HCT116 (cell line): Measurements from ENCODE around the gene STH. TPM values are rescaled to one million over a fixed set of nuclear protein-coding genes. Genes with fewer than 3 reads are reported as not detected.

ENCODE experiments used
- ATAC-seq: fragments of 200-7000 bp; cut with Tn5 transposase; 2 replicates; pipeline ENCODE4 v1.9.1; 2020; ENCODE audit warnings: mild to moderate bottlenecking, moderate library complexity
- BruUV-seq: library from RNA; stranded (reverse); fragments of 400-500 nt; replicated peaks from 2 replicates; lab custom pipeline; 2021; lab: Mats Ljungman, UMichigan
- CTCF ChIA-PET: fragments of 300-600 bp; sonication (Branson Sonifier 250); formaldehyde crosslinking; loops from one replicate; lab custom pipeline; 2021; ENCODE audit warnings: antibody characterized with exemption; lab: Charles Lee
- POLR2A ChIA-PET: fragments of 300-600, 350-600 bp; sonication (Branson Sonifier 250); formaldehyde crosslinking; loops from one replicate; lab custom pipeline; 2021; ENCODE audit warnings: antibody characterized with exemption; lab: Charles Lee
- RAD21 ChIA-PET, 2 experiments: fragments of 300-600 bp; sonication (Branson Sonifier 250); formaldehyde crosslinking; loops; one replicate each; lab custom pipeline; 2023; ENCODE audit warnings: low total read pairs in 2 of 2; ENCODE audit not compliant: uncharacterized antibody in 2 of 2, unreplicated experiment in 2 of 2, low non-redundant PET in 1 of 2; lab: Charles Lee
- DNase-seq: peaks from one replicate; pipeline ENCODE4 v3.0.0-alpha.2; 2010; ENCODE audit warnings: low read depth, low spot score
- H2AFZ ChIP-seq: fragments of 200-600 bp; shearing (Covaris generic), sonication (generic); 2 replicates; pipeline ENCODE4 v1.6.1; 2017; ENCODE audit warnings: low read depth, mixed run types, mixed read lengths, antibody characterized with exemption, low read length; ENCODE audit not compliant: poor library complexity, severe bottlenecking
- H3K27ac ChIP-seq: 2 replicates; pipeline ENCODE4 v1.5.1; 2012; ENCODE audit warnings: low read depth, low read length
- H3K27me3 ChIP-seq: fragments of 200-600 bp; sonication (generic); 2 replicates; pipeline ENCODE4 v1.6.1; 2016; ENCODE audit warnings: mixed run types, low read length, mixed read lengths; ENCODE audit not compliant: insufficient read depth
- H3K36me3 ChIP-seq, 2 experiments: fragments of 200-500 bp in 1 of 2; fragments of 200-600 bp in 1 of 2; sonication (Bioruptor generic) in 1 of 2; sonication (generic) in 1 of 2; 2 replicates each; pipeline versions ENCODE4 v1.5.1 to v1.6.1; 2014 to 2016; ENCODE audit warnings: low read length in 2 of 2, inconsistent platforms in 1 of 2, mixed read lengths in 1 of 2, mixed run types in 1 of 2; ENCODE audit not compliant: insufficient read depth in 2 of 2, control insufficient read depth in 1 of 2
- H3K4me1 ChIP-seq, 2 experiments: fragments of 200-600 bp in 1 of 2; sonication (generic) in 1 of 2; 2 replicates each; pipeline versions ENCODE4 v1.5.1 to v1.6.1; 2012 to 2017; ENCODE audit warnings: low read length in 2 of 2, inconsistent platforms in 1 of 2, mild to moderate bottlenecking in 1 of 2, mixed read lengths in 1 of 2, mixed run types in 1 of 2, moderate library complexity in 1 of 2; ENCODE audit not compliant: insufficient read depth in 2 of 2, control insufficient read depth in 1 of 2
- H3K4me2 ChIP-seq: fragments of 200-600 bp; sonication (generic); 2 replicates; pipeline ENCODE4 v1.6.1; 2017; ENCODE audit warnings: mixed run types, low read length, mixed read lengths
- H3K4me3 ChIP-seq, 2 experiments: fragments of 200-600 bp in 1 of 2; sonication (generic) in 1 of 2; replicated peaks in 1 of 2; 2 replicates each; pipeline ENCODE4 v1.5.1; 2011 to 2016; ENCODE audit warnings: low read length in 2 of 2, control low read depth in 1 of 2, low read depth in 1 of 2, mild to moderate bottlenecking in 1 of 2, mixed read lengths in 1 of 2, mixed run types in 1 of 2
- H3K79me2 ChIP-seq: fragments of 200-600 bp; sonication (generic); 2 replicates; pipeline ENCODE4 v1.6.1; 2017; ENCODE audit warnings: mild to moderate bottlenecking, mixed run types, low read length, moderate library complexity, mixed read lengths; ENCODE audit not compliant: insufficient read depth
- H3K9ac ChIP-seq: fragments of 200-600 bp; sonication (generic); 2 replicates; pipeline ENCODE4 v1.6.1; 2016; ENCODE audit warnings: low read length, mixed read lengths
- H3K9me2 ChIP-seq: fragments of 200-600 bp; sonication (generic), shearing (Covaris generic); 2 replicates; pipeline ENCODE4 v1.6.1; 2017; ENCODE audit warnings: mixed run types, mild to moderate bottlenecking, moderate library complexity; ENCODE audit not compliant: insufficient read depth
- H3K9me3 ChIP-seq, 2 experiments: fragments of 200-500 bp in 1 of 2; fragments of 200-600 bp in 1 of 2; sonication (Bioruptor generic) in 1 of 2; sonication (generic) in 1 of 2; 2 replicates each; pipeline ENCODE4 v1.6.1; 2014 to 2017; ENCODE audit warnings: low read length in 2 of 2, mixed read lengths in 2 of 2, inconsistent platforms in 1 of 2, low read depth in 1 of 2, mild to moderate bottlenecking in 1 of 2, mixed run types in 1 of 2, moderate library complexity in 1 of 2; ENCODE audit not compliant: control insufficient read depth in 1 of 2, insufficient read depth in 1 of 2
- H4K20me1 ChIP-seq: fragments of 200-600 bp; sonication (generic), shearing (Covaris generic); 2 replicates; pipeline ENCODE4 v1.6.1; 2017; ENCODE audit warnings: mixed run types, mild to moderate bottlenecking, moderate library complexity; ENCODE audit not compliant: insufficient read depth
- CBX3 ChIP-seq: IDR thresholded peaks from 2 replicates; pipeline ENCODE4 v1.6.1; 2012; ENCODE audit warnings: low read depth
- CEBPB ChIP-seq: IDR thresholded peaks from 2 replicates; pipeline ENCODE4 v1.6.1; 2012; ENCODE audit warnings: low read depth
- CTCF ChIP-seq, 3 experiments: fragments of 200-600 bp in 1 of 3; sonication (generic) in 1 of 3; IDR thresholded peaks in 2 of 3; conservative IDR thresholded peaks in 1 of 3; 2 replicates each; pipeline ENCODE4 v1.5.1; 2012 to 2017; ENCODE audit warnings: low read depth in 2 of 3, low read length in 2 of 3, antibody characterized with exemption in 1 of 3, borderline replicate concordance in 1 of 3, control low read depth in 1 of 3, mild to moderate bottlenecking in 1 of 3, mixed read lengths in 1 of 3, mixed run types in 1 of 3, moderate library complexity in 1 of 3; ENCODE audit not compliant: insufficient read depth in 1 of 3
- EGR1 ChIP-seq: IDR thresholded peaks from 2 replicates; pipeline ENCODE4 v1.6.1; 2012; ENCODE audit warnings: low read depth
- ELF1 ChIP-seq: IDR thresholded peaks from 2 replicates; pipeline ENCODE4 v1.6.1; 2012; ENCODE audit warnings: low read depth, borderline replicate concordance
- EZH2 ChIP-seq: fragments of 200-600 bp; sonication (generic); IDR thresholded peaks from 2 replicates; pipeline ENCODE4 v1.6.1; 2017; ENCODE audit warnings: antibody characterized with exemption, mixed run types
- EZH2phosphoT487 ChIP-seq: fragments of 200-600 bp; IDR thresholded peaks from 2 replicates; pipeline ENCODE4 v1.6.1; 2018; ENCODE audit warnings: antibody characterized with exemption, borderline replicate concordance
- SIN3A ChIP-seq: IDR thresholded peaks from 2 replicates; pipeline ENCODE4 v1.6.1; 2012; ENCODE audit warnings: low read depth
- SRF ChIP-seq: IDR thresholded peaks from 2 replicates; pipeline ENCODE4 v1.6.1; 2012; ENCODE audit warnings: low read depth
- TCF7L2 ChIP-seq: IDR thresholded peaks from 2 replicates; pipeline ENCODE4 v1.7.0; 2011; ENCODE audit warnings: borderline replicate concordance, inconsistent platforms; ENCODE audit not compliant: insufficient read depth, insufficient read length; ENCODE audit errors: extremely low read depth
- ZBTB33 ChIP-seq: IDR thresholded peaks from 2 replicates; pipeline ENCODE4 v1.6.1; 2011; ENCODE audit warnings: mild to moderate bottlenecking, low read length, moderate library complexity; ENCODE audit not compliant: insufficient replicate concordance; ENCODE audit errors: extremely low read depth
- ZFX ChIP-seq: fragments of 450-650 bp; IDR thresholded peaks from 2 replicates; pipeline ENCODE4 v1.6.1; 2017
- ZNF274 ChIP-seq: fragments of 200-500 bp; sonication (Bioruptor generic); IDR thresholded peaks from 2 replicates; pipeline ENCODE4 v1.6.1; 2014; ENCODE audit warnings: mild to moderate bottlenecking, low read depth, low read length, inconsistent platforms
- intact Hi-C: fragments of 100-400 bp; cut with micrococcal nuclease; formaldehyde crosslinking; loops from 2 replicates; pipeline ENCODE4 v1.10.0; 2022
- total RNA-seq: library from RNA; stranded (reverse); gene quantifications from one replicate; pipeline ENCODE4 v1.2.1, GENCODE V29; 2021; ENCODE audit not compliant: unreplicated experiment

STH gene
- total RNA-seq, 1 experiment from 2014 or later: not detected

GRCh38 chr17:46026166-46027047, 27.4 kb downstream of the STH start:
- H3K27me3 ChIP-seq: no peaks in the 10 kb centered on the region
- intact Hi-C loops: no loop called here
- ATAC-seq: no peak
- POLR2A ChIA-PET: no interaction called here
- no peak overlapping the region for H3K4me2 ChIP-seq
- RAD21 ChIA-PET: no interaction called here
- no TSS peak for BruUV-seq
- H3K4me1 ChIP-seq: no peaks in the 10 kb centered on the region
- H3K9me2 ChIP-seq: no peaks in the 10 kb centered on the region
- no peaks in the 10 kb centered on the region for H3K79me2 ChIP-seq
- CTCF ChIA-PET: interaction anchor here (1.7 kb wide), 1 partner anchor 18 kb away, joined by 7 read pairs; no protein-coding TSS in a partner anchor
- no peak overlapping the region for H3K4me3 ChIP-seq
- no peak overlapping the region for H3K27ac ChIP-seq
- H4K20me1 ChIP-seq: no peaks in the 10 kb centered on the region
- TF ChIP-seq CEBPB (no peak), TCF7L2 (no peak), SIN3A (no peak), ZNF274 (no peak)
- TF ChIP-seq, all 23 proteins: peak for 0
- Histone ChIP-seq H3K9ac (no peak overlapping the region), H3K36me3 (peaks cover 20 to 26% of the 10 kb centered on the region in 2 experiments; a peak in 3 of 4 replicates), H2AFZ (no peak overlapping the region), H3K9me3 (no peaks in the 10 kb centered on the region)
- no peak for DNase-seq

GRCh38 chr17:46027048-46027975, 28.3 kb downstream of the STH start:
- BruUV-seq: TSS peak; percentile 47
- Histone ChIP-seq H3K36me3 (peaks cover 21 to 32% of the 10 kb centered on the region in 2 experiments; a peak in 3 of 4 replicates), H2AFZ (no peak overlapping the region), H3K4me2 (no peak overlapping the region), H3K79me2 (no peaks in the 10 kb centered on the region), H4K20me1 (no peaks in the 10 kb centered on the region), H3K27me3 (no peaks in the 10 kb centered on the region), H3K4me1 (no peaks in the 10 kb centered on the region), H3K9me3 (no peaks in the 10 kb centered on the region), H3K4me3 (no peak overlapping the region), H3K9me2 (no peaks in the 10 kb centered on the region), H3K27ac (no peak overlapping the region), H3K9ac (no peak overlapping the region)
- ATAC-seq (no peak), DNase-seq (no peak)
- ChIA-PET CTCF (interaction anchor here (1.7 kb wide), 1 partner anchor 17 kb away, joined by 7 read pairs; no protein-coding TSS in a partner anchor), POLR2A (no interaction called here), RAD21 (no interaction called here)
- intact Hi-C loops: no loop called here
- TF ChIP-seq EGR1 (no peak), CEBPB (no peak), ELF1 (no peak), EZH2 (no peak), CBX3 (no peak), ZBTB33 (no peak), ZNF274 (no peak), EZH2phosphoT487 (no peak), CTCF (IDR thresholded peaks at IDR 0.05 in 2 of 3, conservative IDR thresholded peaks at IDR 0.05 in 1 of 3; ENCODE audit: borderline replicate concordance in 1 of 3, insufficient read depth in 1 of 3, low read depth in 2 of 3, low read length in 2 of 3) (no peak), ZFX (no peak), SIN3A (no peak), SRF (no peak)
